Measurements from ENCODE around the gene GPR25. TPM values are rescaled to one million over a fixed set of nuclear protein-coding genes. Genes with fewer than 3 reads are reported as not detected.

GPR25 gene
- total RNA-seq, 3 donors from 2014 or later: 0.16 TPM; not detected in 2

- Mint-ChIP-seq H3K27me3 (ENCODE audit: low read depth) (peaks cover 25% of the 10 kb centered on the region), H3K4me1 (ENCODE audit: low read depth) (peaks cover 15% of the 10 kb centered on the region), H3K36me3 (ENCODE audit: insufficient read depth) (no peaks in the 10 kb centered on the region), H3K9me3 (no peaks in the 10 kb centered on the region), H3K4me3 (no peak within 1 kb of the TSS)
- DNase-seq (no peak), ATAC-seq (no peak)
Observed at GRCh38 chr1:200894712-200895442, 22.1 kb downstream of the GPR25 start, which contains the start of gene INAVA. Gene INAVA, plus strand, starts transcription at chr1:200894900. Its CDS starts 3,501 bp downstream, at chr1:200898401.

- DNase-seq (no peak), ATAC-seq (no peak)
- H3K9me3 Mint-ChIP-seq: no peaks in the 10 kb centered on the region
- H3K4me3 Mint-ChIP-seq: no peak overlapping the region
- peaks cover 25% of the 10 kb centered on the region for H3K27me3 Mint-ChIP-seq (ENCODE audit: low read depth)
- no peaks in the 10 kb centered on the region for H3K36me3 Mint-ChIP-seq (ENCODE audit: insufficient read depth)
- peaks cover 10% of the 10 kb centered on the region for H3K4me1 Mint-ChIP-seq (ENCODE audit: low read depth)
Observed at GRCh38 chr1:200895443-200895789, 22.6 kb downstream of the GPR25 start.

GRCh38 chr1:200895801-200896530 is 23.2 kb downstream of the GPR25 start:
- ATAC-seq: no peak
- H3K27me3 Mint-ChIP-seq (ENCODE audit: low read depth): peaks cover 25% of the 10 kb centered on the region
- no peaks in the 10 kb centered on the region for H3K36me3 Mint-ChIP-seq (ENCODE audit: insufficient read depth)

GRCh38 chr1:200896531-200897196 is 23.9 kb downstream of the GPR25 start:
- H3K27me3 Mint-ChIP-seq (ENCODE audit: low read depth): peaks cover 22% of the 10 kb centered on the region
- H3K9me3 Mint-ChIP-seq: no peaks in the 10 kb centered on the region
- no peak for ATAC-seq
- no peak for DNase-seq
- H3K4me3 Mint-ChIP-seq: no peak overlapping the region
- H3K4me1 Mint-ChIP-seq (ENCODE audit: low read depth): peaks cover 2% of the 10 kb centered on the region
- no peaks in the 10 kb centered on the region for H3K36me3 Mint-ChIP-seq (ENCODE audit: insufficient read depth)

More at GRCh38 chr1:200895801-200896530, 23.2 kb downstream of the GPR25 start:
- H3K4me1 Mint-ChIP-seq (ENCODE audit: low read depth): peaks cover 5% of the 10 kb centered on the region
- no peak overlapping the region for H3K4me3 Mint-ChIP-seq
- DNase-seq: no peak
- no peaks in the 10 kb centered on the region for H3K9me3 Mint-ChIP-seq

- Mint-ChIP-seq H3K9me3 (no peaks in the 10 kb centered on the region), H3K4me3 (no peak overlapping the region), H3K4me1 (ENCODE audit: low read depth) (no peaks in the 10 kb centered on the region), H3K27me3 (ENCODE audit: low read depth) (peaks cover 18% of the 10 kb centered on the region), H3K36me3 (ENCODE audit: insufficient read depth) (no peaks in the 10 kb centered on the region)
- no peak for DNase-seq
- ATAC-seq: no peak
Observed at GRCh38 chr1:200897259-200897658, 24.5 kb downstream of the GPR25 start.

- Mint-ChIP-seq H3K27me3 (ENCODE audit: low read depth) (peaks cover 5% of the 10 kb centered on the region), H3K4me3 (no peak overlapping the region), H3K4me1 (ENCODE audit: low read depth) (no peaks in the 10 kb centered on the region), H3K36me3 (ENCODE audit: insufficient read depth) (no peaks in the 10 kb centered on the region), H3K9me3 (no peaks in the 10 kb centered on the region)
- DNase-seq (no peak), ATAC-seq (no peak)
Observed at GRCh38 chr1:200899015-200899386, 26.2 kb downstream of the GPR25 start.

- Mint-ChIP-seq H3K4me1 (ENCODE audit: low read depth) (no peaks in the 10 kb centered on the region), H3K27me3 (ENCODE audit: low read depth) (peaks cover 4% of the 10 kb centered on the region), H3K36me3 (ENCODE audit: insufficient read depth) (no peaks in the 10 kb centered on the region), H3K4me3 (no peak overlapping the region), H3K9me3 (no peaks in the 10 kb centered on the region)
- no peak for ATAC-seq
- no peak for DNase-seq
Observed at GRCh38 chr1:200899451-200899915, 26.7 kb downstream of the GPR25 start.

GRCh38 chr1:200899954-200900867 is 27.4 kb downstream of the GPR25 start:
- Mint-ChIP-seq H3K27me3 (ENCODE audit: low read depth) (peaks cover 4% of the 10 kb centered on the region), H3K9me3 (no peaks in the 10 kb centered on the region), H3K4me3 (no peak overlapping the region), H3K36me3 (ENCODE audit: insufficient read depth) (no peaks in the 10 kb centered on the region), H3K4me1 (ENCODE audit: low read depth) (peaks cover 1% of the 10 kb centered on the region)
- DNase-seq: no peak
- ATAC-seq: no peak

- ATAC-seq (no peak), DNase-seq (no peak)
- Mint-ChIP-seq H3K9me3 (no peaks in the 10 kb centered on the region), H3K4me1 (ENCODE audit: low read depth) (peaks cover 8% of the 10 kb centered on the region), H3K4me3 (no peak overlapping the region), H3K36me3 (ENCODE audit: insufficient read depth) (no peaks in the 10 kb centered on the region), H3K27me3 (ENCODE audit: low read depth) (peaks cover 4% of the 10 kb centered on the region)
Observed at GRCh38 chr1:200900877-200901276, 28.1 kb downstream of the GPR25 start.

- Mint-ChIP-seq H3K27me3 (ENCODE audit: low read depth) (peaks cover 4% of the 10 kb centered on the region), H3K4me3 (no peak overlapping the region), H3K9me3 (no peaks in the 10 kb centered on the region), H3K36me3 (ENCODE audit: insufficient read depth) (no peaks in the 10 kb centered on the region), H3K4me1 (ENCODE audit: low read depth) (peaks cover 10% of the 10 kb centered on the region)
- DNase-seq: no peak
- ATAC-seq: no peak
Observed at GRCh38 chr1:200901350-200901749, 28.6 kb downstream of the GPR25 start.

- Mint-ChIP-seq H3K9me3 (no peaks in the 10 kb centered on the region), H3K4me1 (ENCODE audit: low read depth) (peaks cover 14% of the 10 kb centered on the region), H3K4me3 (no peak overlapping the region), H3K27me3 (ENCODE audit: low read depth) (peaks cover 4% of the 10 kb centered on the region), H3K36me3 (ENCODE audit: insufficient read depth) (no peaks in the 10 kb centered on the region)
- no peak for DNase-seq
- ATAC-seq: no peak
Observed at GRCh38 chr1:200901796-200902444, 29.1 kb downstream of the GPR25 start.

- Mint-ChIP-seq H3K9me3 (no peaks in the 10 kb centered on the region), H3K27me3 (ENCODE audit: low read depth) (peaks cover 6% of the 10 kb centered on the region), H3K4me1 (ENCODE audit: low read depth) (peaks cover 17% of the 10 kb centered on the region), H3K36me3 (ENCODE audit: insufficient read depth) (no peaks in the 10 kb centered on the region), H3K4me3 (no peak overlapping the region)
- no peak for DNase-seq
- ATAC-seq: no peak
Observed at GRCh38 chr1:200903793-200904192, 31.0 kb downstream of the GPR25 start.

- H3K4me1 Mint-ChIP-seq (ENCODE audit: low read depth): peaks cover 17% of the 10 kb centered on the region
- no peak for DNase-seq
- H3K36me3 Mint-ChIP-seq (ENCODE audit: insufficient read depth): no peaks in the 10 kb centered on the region
- H3K27me3 Mint-ChIP-seq (ENCODE audit: low read depth): peaks cover 6% of the 10 kb centered on the region
- H3K4me3 Mint-ChIP-seq: no peak overlapping the region
- no peaks in the 10 kb centered on the region for H3K9me3 Mint-ChIP-seq
- no peak for ATAC-seq
Observed at GRCh38 chr1:200904772-200905171, 32.0 kb downstream of the GPR25 start.

Measured in activated T-cell treated with anti-CD3 and anti-CD28 coated beads, Interleukin-2, amount 50 U/mL, for 4 hours (primary cell).